GM10248 (cell line): ENCODE measurements around the gene RCBTB2.

ENCODE experiments used
- CTCF ChIA-PET: fragments of 300-600 bp; sonication (Branson Sonifier 250); formaldehyde crosslinking; extraction: SDS; loops from one replicate; lab custom pipeline; 2021; ENCODE audit warnings: antibody characterized with exemption; lab: Yijun Ruan, JAX
- POLR2A ChIA-PET: fragments of 350-650 bp; sonication (Branson Sonifier 250); formaldehyde crosslinking; extraction: SDS; loops from one replicate; lab custom pipeline; 2020; ENCODE audit warnings: antibody characterized with exemption; lab: Yijun Ruan, JAX
- DNase-seq: peaks from one replicate; pipeline ENCODE4 v3.0.0; 2012; ENCODE audit errors: extremely low spot score
- TF ChIP-seq, protein P1 (sequence below): IDR thresholded peaks from 2 replicates; pipeline ENCODE4 v1.5.1; 2012; ENCODE audit warnings: mild to moderate bottlenecking, low read depth; ENCODE audit errors: extremely low read depth, missing control alignments, control extremely low read depth

RCBTB2 gene

DNA sequence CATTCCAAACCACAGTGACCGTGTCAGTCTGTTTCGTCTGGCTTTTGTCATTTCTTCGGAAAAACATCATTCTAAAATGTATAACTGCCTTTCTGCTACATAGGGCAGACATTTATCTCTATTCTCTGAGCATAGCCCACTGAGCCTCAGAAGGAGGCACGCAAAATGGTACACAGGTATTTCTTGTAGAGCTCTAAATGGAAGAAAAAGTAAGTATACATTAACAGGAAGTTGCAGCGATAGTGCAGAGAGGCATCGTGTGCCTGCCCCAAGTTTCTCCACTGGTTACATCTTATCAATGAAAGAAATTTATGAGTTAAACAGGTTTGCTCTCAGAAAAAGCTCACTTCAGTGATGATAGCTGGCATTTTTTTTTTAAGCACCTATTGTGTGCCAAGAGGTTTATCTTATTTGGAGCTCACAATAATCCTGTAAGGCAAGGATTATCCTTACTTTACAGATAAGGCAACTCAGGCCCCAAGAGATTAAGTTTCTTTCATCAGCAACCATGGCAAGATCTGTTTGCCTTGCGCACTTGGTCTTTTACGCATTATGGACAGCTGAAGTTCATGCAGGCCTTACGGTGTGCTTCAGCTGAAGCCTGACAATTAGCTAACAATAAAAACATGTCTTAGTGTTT, 1.2 kb upstream of the RCBTB2 start:
- no peak for DNase-seq
- TF ChIP-seq, protein P1, sequence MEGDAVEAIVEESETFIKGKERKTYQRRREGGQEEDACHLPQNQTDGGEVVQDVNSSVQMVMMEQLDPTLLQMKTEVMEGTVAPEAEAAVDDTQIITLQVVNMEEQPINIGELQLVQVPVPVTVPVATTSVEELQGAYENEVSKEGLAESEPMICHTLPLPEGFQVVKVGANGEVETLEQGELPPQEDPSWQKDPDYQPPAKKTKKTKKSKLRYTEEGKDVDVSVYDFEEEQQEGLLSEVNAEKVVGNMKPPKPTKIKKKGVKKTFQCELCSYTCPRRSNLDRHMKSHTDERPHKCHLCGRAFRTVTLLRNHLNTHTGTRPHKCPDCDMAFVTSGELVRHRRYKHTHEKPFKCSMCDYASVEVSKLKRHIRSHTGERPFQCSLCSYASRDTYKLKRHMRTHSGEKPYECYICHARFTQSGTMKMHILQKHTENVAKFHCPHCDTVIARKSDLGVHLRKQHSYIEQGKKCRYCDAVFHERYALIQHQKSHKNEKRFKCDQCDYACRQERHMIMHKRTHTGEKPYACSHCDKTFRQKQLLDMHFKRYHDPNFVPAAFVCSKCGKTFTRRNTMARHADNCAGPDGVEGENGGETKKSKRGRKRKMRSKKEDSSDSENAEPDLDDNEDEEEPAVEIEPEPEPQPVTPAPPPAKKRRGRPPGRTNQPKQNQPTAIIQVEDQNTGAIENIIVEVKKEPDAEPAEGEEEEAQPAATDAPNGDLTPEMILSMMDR = no peak
- CTCF ChIA-PET = interaction anchor here (1.2 to 1.4 kb wide), 3 partner anchors 21 to 439 kb away, joined by 3 to 4 read pairs (median 4); partner anchors contain the start of gene MED4
- POLR2A ChIA-PET = interaction anchor here (0.6 kb wide), 1 partner anchor 235 kb away, joined by 3 read pairs; no protein-coding TSS in a partner anchor

DNA sequence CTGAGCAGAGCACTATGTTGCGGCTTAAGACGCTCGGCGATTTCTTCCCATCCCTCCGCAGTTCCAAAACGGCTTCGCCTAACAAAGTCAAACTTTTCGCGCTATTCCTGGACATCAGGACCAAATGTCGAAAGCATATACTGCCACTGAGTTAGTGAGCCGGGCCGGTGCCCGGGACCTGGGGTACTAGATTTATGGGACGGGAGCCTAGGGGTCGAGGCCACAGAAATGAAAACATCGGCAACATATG, 699 bp downstream of the RCBTB2 start:
- no peak for DNase-seq
- ChIA-PET CTCF (interaction anchor here (0.8 to 1.3 kb wide), 3 partner anchors 10 to 30 kb away, joined by 3 to 10 read pairs (median 3); no protein-coding TSS in a partner anchor), POLR2A (interaction anchor here (0.6 to 1.0 kb wide), 3 partner anchors 10 to 68 kb away, joined by 3 to 5 read pairs (median 5); no protein-coding TSS in a partner anchor)
- TF ChIP-seq, protein P1 = no peak

- CTCF ChIA-PET = interaction anchor here (0.8 to 1.2 kb wide), 2 partner anchors 9 to 30 kb away, joined by 3 to 4 read pairs; no protein-coding TSS in a partner anchor
- POLR2A ChIA-PET = interaction anchor here (0.8 kb wide), 1 partner anchor 10 kb away, joined by 5 read pairs; no protein-coding TSS in a partner anchor
- TF ChIP-seq, protein P1 = no peak
- no peak for DNase-seq
Measured at GRCh38 chr13:48531416-48532255, 1.2 kb downstream of the RCBTB2 start.

DNA sequence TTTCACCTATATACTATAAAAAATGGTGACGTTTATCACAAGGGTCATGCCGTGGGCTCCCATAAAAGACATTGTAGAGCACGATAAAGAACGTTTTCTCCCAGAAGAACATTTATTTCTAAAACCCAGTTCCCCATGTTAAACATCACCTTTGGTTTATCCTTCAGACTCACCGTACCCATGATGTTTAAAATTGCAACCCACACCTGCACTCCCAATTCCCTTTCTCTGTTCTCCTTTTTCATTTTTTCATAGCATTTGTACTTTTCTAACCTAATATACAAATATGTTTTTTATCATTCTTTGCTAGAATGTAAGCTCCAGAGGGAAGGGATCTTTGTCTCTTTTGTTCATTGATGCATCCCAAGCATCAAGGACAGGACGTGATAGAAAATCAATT, 2.0 kb downstream of the RCBTB2 start:
- no peak for DNase-seq
- TF ChIP-seq, protein P1 = no peak
- POLR2A ChIA-PET = no interaction called here
- CTCF ChIA-PET = interaction anchor here (1.2 kb wide), 1 partner anchor 8 kb away, joined by 4 read pairs; no protein-coding TSS in a partner anchor

GRCh38 chr13:48528720-48529119, 4.2 kb downstream of the RCBTB2 start:
- CTCF ChIA-PET = interaction anchor here (1.0 to 2.8 kb wide), 9 partner anchors 10 to 69 kb away, joined by 3 to 7 read pairs (median 4); no protein-coding TSS in a partner anchor
- DNase-seq = no peak
- POLR2A ChIA-PET = no interaction called here

DNA sequence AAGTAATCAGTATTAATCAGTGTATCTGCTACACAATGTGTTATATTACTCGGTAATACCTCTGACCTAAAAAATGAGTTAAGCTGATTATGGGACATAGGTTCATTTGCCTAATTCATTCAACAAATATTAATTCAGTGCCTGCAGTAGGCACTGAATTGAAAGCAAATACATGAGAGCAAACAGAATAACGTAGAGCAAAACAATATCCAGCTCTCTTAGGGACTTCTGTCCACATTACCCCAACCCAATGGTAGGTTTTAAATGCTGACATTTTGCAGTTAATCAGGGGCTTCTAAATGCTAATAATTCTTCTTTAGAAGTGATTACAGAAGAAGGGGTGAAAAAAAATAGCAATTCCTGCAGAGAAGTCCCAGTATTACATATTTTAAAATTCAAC, 4.9 kb downstream of the RCBTB2 start:
- CTCF ChIA-PET = interaction anchor here (1.3 to 2.8 kb wide), 7 partner anchors 9 to 68 kb away, joined by 3 to 7 read pairs (median 4); no protein-coding TSS in a partner anchor
- DNase-seq = no peak
- TF ChIP-seq, protein P1 = no peak
- POLR2A ChIA-PET = no interaction called here

More at GRCh38 chr13:48528720-48529119, 4.2 kb downstream of the RCBTB2 start:
- TF ChIP-seq, protein P1 = no peak
